PC-9 (cell line): ENCODE data around the gene ABCC6. TPM values are rescaled to one million over a fixed set of nuclear protein-coding genes. Genes with fewer than 3 reads are reported as not detected.
"Not testable (repeated sequence)": the region's sequence is repeated elsewhere in the genome, so short reads cannot be mapped to it uniquely, and the experiment has no call there.

Experiments
- BruUV-seq: library from RNA; stranded (reverse); fragments of 400-500 nt; replicated peaks from 2 replicates; lab custom pipeline; 2021; lab: Mats Ljungman, UMichigan
- CTCF ChIA-PET: fragments of 300-600 bp; sonication (Branson Sonifier 250); formaldehyde crosslinking; loops from one replicate; lab custom pipeline; 2022; ENCODE audit warnings: antibody characterized with exemption; lab: Charles Lee
- POLR2A ChIA-PET: fragments of 300-600 bp; sonication (Branson Sonifier 250); formaldehyde crosslinking; loops from one replicate; lab custom pipeline; 2022; ENCODE audit warnings: antibody characterized with exemption; ENCODE audit not compliant: unreplicated experiment; lab: Charles Lee
- DNase-seq, 2 experiments: peaks; one replicate each; pipeline versions ENCODE4 v3.0.0 to v3.0.0-alpha.2; 2015 to 2022; ENCODE audit warnings: mixed read lengths in 1 of 2
- H2AFZ ChIP-seq: fragments of 200-600 bp; sonication (generic); 2 replicates; pipeline ENCODE4 v1.8.1; 2017; ENCODE audit warnings: antibody characterized with exemption
- H3F3A ChIP-seq: fragments of 200-600 bp; sonication (generic); 2 replicates; pipeline ENCODE4 v1.8.1; 2017; ENCODE audit warnings: antibody characterized with exemption, mild to moderate bottlenecking, low read depth; ENCODE audit not compliant: insufficient read depth
- H3K27ac ChIP-seq: fragments of 200-600 bp; sonication (generic); 2 replicates; pipeline ENCODE4 v1.6.1; 2016; ENCODE audit warnings: mixed run types
- H3K27me3 ChIP-seq: fragments of 200-600 bp; sonication (generic); 2 replicates; pipeline ENCODE4 v1.6.1; 2016; ENCODE audit warnings: low read depth, mixed run types; ENCODE audit not compliant: insufficient read depth
- H3K36me3 ChIP-seq: fragments of 200-600 bp; sonication (generic); 2 replicates; pipeline ENCODE4 v1.6.1; 2016; ENCODE audit warnings: low read depth, mixed run types
- H3K4me1 ChIP-seq: fragments of 200-600 bp; sonication (generic); replicated peaks from 2 replicates; pipeline ENCODE4 v1.6.1; 2016; ENCODE audit warnings: mixed run types; ENCODE audit not compliant: insufficient read depth
- H3K4me2 ChIP-seq: fragments of 200-600 bp; sonication (generic); 2 replicates; pipeline ENCODE4 v1.6.1; 2017; ENCODE audit warnings: mixed run types
- H3K4me3 ChIP-seq: fragments of 200-600 bp; sonication (generic); 2 replicates; pipeline ENCODE4 v1.6.1; 2016; ENCODE audit warnings: mixed run types
- H3K79me2 ChIP-seq: fragments of 200-600 bp; sonication (generic); 2 replicates; pipeline ENCODE4 v1.6.1; 2017; ENCODE audit warnings: low read depth, mixed run types
- H3K9me2 ChIP-seq: fragments of 200-600 bp; sonication (generic); 2 replicates; pipeline ENCODE4 v1.8.1; 2017; ENCODE audit warnings: mild to moderate bottlenecking; ENCODE audit not compliant: insufficient read depth
- H3K9me3 ChIP-seq: fragments of 200-600 bp; sonication (generic); 2 replicates; pipeline ENCODE4 v1.8.1; 2016; ENCODE audit warnings: low read depth; ENCODE audit not compliant: insufficient read depth
- H4K20me1 ChIP-seq: fragments of 200-600 bp; sonication (generic); 2 replicates; pipeline ENCODE4 v1.8.1; 2017; ENCODE audit not compliant: insufficient read depth
- intact Hi-C: fragments of 100-400 bp; cut with micrococcal nuclease; formaldehyde crosslinking; loops from one replicate; pipeline ENCODE4 v1.10.0; 2022; ENCODE audit not compliant: unreplicated experiment
- total RNA-seq: library from RNA; stranded (reverse); gene quantifications from 2 replicates; pipeline ENCODE4 v1.2.3, GENCODE V29; 2021

The ABCC6 gene
- total RNA-seq, 1 experiment from 2014 or later: 2.8 TPM

- H4K20me1 ChIP-seq, H3K4me2 ChIP-seq, H3K36me3 ChIP-seq, intact Hi-C loops, H3K9me3 ChIP-seq, H3K27me3 ChIP-seq, H3K4me1 ChIP-seq, POLR2A ChIA-PET, DNase-seq, H3K79me2 ChIP-seq, H3K4me3 ChIP-seq, H2AFZ ChIP-seq, H3K9me2 ChIP-seq, BruUV-seq, CTCF ChIA-PET, H3F3A ChIP-seq, H3K27ac ChIP-seq: not testable (repeated sequence)
Observed at GRCh38 chr16:16246578-16247262, 23.4 kb upstream of the ABCC6 start.

GRCh38 chr16:16243886-16244285 is 20.6 kb upstream of the ABCC6 start:
- H3K27ac ChIP-seq, BruUV-seq, H3K4me3 ChIP-seq, CTCF ChIA-PET, H4K20me1 ChIP-seq, H3K4me1 ChIP-seq, intact Hi-C loops, H3K9me2 ChIP-seq, H2AFZ ChIP-seq, H3K36me3 ChIP-seq, POLR2A ChIA-PET, H3K27me3 ChIP-seq, H3K4me2 ChIP-seq, DNase-seq, H3K9me3 ChIP-seq, H3K79me2 ChIP-seq, H3F3A ChIP-seq: not testable (repeated sequence)

GRCh38 chr16:16240667-16241066 is 17.4 kb upstream of the ABCC6 start:
- intact Hi-C loops, H3K9me2 ChIP-seq, H3K4me3 ChIP-seq, POLR2A ChIA-PET, CTCF ChIA-PET, H2AFZ ChIP-seq, H3K27me3 ChIP-seq, H3K4me2 ChIP-seq, BruUV-seq, H3F3A ChIP-seq, H3K4me1 ChIP-seq, H3K36me3 ChIP-seq, H3K9me3 ChIP-seq, DNase-seq, H3K79me2 ChIP-seq, H3K27ac ChIP-seq, H4K20me1 ChIP-seq: not testable (repeated sequence)

GRCh38 chr16:16237738-16238137 is 14.4 kb upstream of the ABCC6 start:
- H3K36me3 ChIP-seq, DNase-seq, intact Hi-C loops, H3K27me3 ChIP-seq, H3K4me3 ChIP-seq, POLR2A ChIA-PET, H4K20me1 ChIP-seq, CTCF ChIA-PET, H3K4me1 ChIP-seq, H3K4me2 ChIP-seq, H3K9me3 ChIP-seq, H2AFZ ChIP-seq, H3K27ac ChIP-seq, H3F3A ChIP-seq, H3K79me2 ChIP-seq, BruUV-seq, H3K9me2 ChIP-seq: not testable (repeated sequence)

- H3F3A ChIP-seq, H3K4me3 ChIP-seq, H3K27ac ChIP-seq, H3K4me1 ChIP-seq, DNase-seq, CTCF ChIA-PET, intact Hi-C loops, H4K20me1 ChIP-seq, H3K9me3 ChIP-seq, H3K79me2 ChIP-seq, H3K9me2 ChIP-seq, H2AFZ ChIP-seq, H3K27me3 ChIP-seq, BruUV-seq, H3K36me3 ChIP-seq, POLR2A ChIA-PET, H3K4me2 ChIP-seq: not testable (repeated sequence)
Observed at GRCh38 chr16:16237071-16237470, 13.8 kb upstream of the ABCC6 start.

GRCh38 chr16:16232692-16233061 is 9.4 kb upstream of the ABCC6 start:
- H3K9me3 ChIP-seq, H3K9me2 ChIP-seq, H3K27me3 ChIP-seq, H3K4me2 ChIP-seq, DNase-seq, H3F3A ChIP-seq, H3K79me2 ChIP-seq, H4K20me1 ChIP-seq, H3K4me1 ChIP-seq, BruUV-seq, H3K36me3 ChIP-seq, H3K27ac ChIP-seq, H3K4me3 ChIP-seq, intact Hi-C loops, CTCF ChIA-PET, POLR2A ChIA-PET, H2AFZ ChIP-seq: not testable (repeated sequence)

- H3K36me3 ChIP-seq, H2AFZ ChIP-seq, H3K79me2 ChIP-seq, H3K9me3 ChIP-seq, H3K27ac ChIP-seq, CTCF ChIA-PET, H3K4me1 ChIP-seq, DNase-seq, H3K9me2 ChIP-seq, intact Hi-C loops, H3K4me2 ChIP-seq, H3K4me3 ChIP-seq, H4K20me1 ChIP-seq, H3K27me3 ChIP-seq, BruUV-seq, POLR2A ChIA-PET, H3F3A ChIP-seq: not testable (repeated sequence)
Observed at GRCh38 chr16:16223662-16224241, 458 bp upstream of the ABCC6 start.
